Endothelial cell of umbilical vein (primary cell): Measurements from ENCODE around the gene FAM120B. TPM values are rescaled to one million over a fixed set of nuclear protein-coding genes. Genes with fewer than 3 reads are reported as not detected.

Experiments
- BruUV-seq: library from RNA; stranded (reverse); fragments of 400-500 nt; replicated peaks from 2 replicates; lab custom pipeline; 2021; lab: Mats Ljungman, UMichigan
- CTCF ChIA-PET: fragments of 300-600, 350-600 bp; sonication (Branson Sonifier 250); formaldehyde crosslinking; loops from one replicate; lab custom pipeline; 2021; ENCODE audit warnings: antibody characterized with exemption, inconsistent platforms; lab: Charles Lee
- POLR2A ChIA-PET: fragments of 300-600, 350-600 bp; sonication (Branson Sonifier 250); formaldehyde crosslinking; loops from one replicate; lab custom pipeline; 2021; ENCODE audit warnings: antibody characterized with exemption, inconsistent platforms; lab: Charles Lee
- DNase-seq: peaks from one replicate; pipeline ENCODE4 v3.0.0-alpha.2; 2011; ENCODE audit warnings: low read depth, low spot score
- FAIRE-seq: peaks from 2 replicates; lab custom pipeline; 2011; peaks lifted over from hg19 to GRCh38; lab: Jason Lieb, UNC
- H2AFZ ChIP-seq: 2 replicates; pipeline ENCODE4 v1.6.0; 2012; ENCODE audit warnings: low read depth, low read length, control low read depth, inconsistent platforms
- H3K27ac ChIP-seq: 2 replicates; pipeline ENCODE4 v1.5.1; 2011; ENCODE audit warnings: low read depth, mild to moderate bottlenecking, control low read depth, low read length, moderate library complexity; ENCODE audit not compliant: insufficient read depth
- H3K27me3 ChIP-seq, 2 experiments: 2 replicates each; pipeline versions ENCODE4 v1.6.0 to v1.6.1; 2011; ENCODE audit warnings: low read length in 2 of 2, mixed read lengths in 1 of 2; ENCODE audit not compliant: control insufficient read depth in 2 of 2, insufficient read depth in 2 of 2
- H3K36me3 ChIP-seq, 2 experiments: 2 replicates in 1 of 2; 3 replicates in 1 of 2; pipeline ENCODE4 v1.5.1; 2011; ENCODE audit warnings: low read length in 2 of 2, mild to moderate bottlenecking in 1 of 2, moderate library complexity in 1 of 2; ENCODE audit not compliant: control insufficient read depth in 2 of 2, insufficient read depth in 2 of 2; ENCODE audit errors: extremely low read depth in 1 of 2
- H3K4me1 ChIP-seq: 3 replicates; pipeline ENCODE4 v1.5.1; 2011; ENCODE audit warnings: mild to moderate bottlenecking, low read length; ENCODE audit not compliant: control insufficient read depth, insufficient read depth; ENCODE audit errors: extremely low read depth
- H3K4me2 ChIP-seq: 2 replicates; pipeline ENCODE4 v1.6.1; 2011; ENCODE audit warnings: low read length, control low read depth, mixed read lengths; ENCODE audit not compliant: insufficient read depth
- H3K4me3 ChIP-seq, 3 experiments: fragments of 200-600 bp in 1 of 3; sonication (generic), shearing (Covaris generic) in 1 of 3; replicated peaks in 1 of 3; 2 replicates each; pipeline ENCODE4 v1.5.1; 2011 to 2016; ENCODE audit warnings: control low read depth in 3 of 3, low read length in 3 of 3, mild to moderate bottlenecking in 2 of 3, inconsistent platforms in 1 of 3, low read depth in 1 of 3, moderate library complexity in 1 of 3; ENCODE audit not compliant: insufficient read depth in 1 of 3
- H3K79me2 ChIP-seq: 2 replicates; pipeline ENCODE4 v1.6.0; 2012; ENCODE audit warnings: low read length, inconsistent platforms; ENCODE audit not compliant: control insufficient read depth, insufficient read depth
- H3K9ac ChIP-seq: replicated peaks from 2 replicates; pipeline ENCODE3; 2011; ENCODE audit warnings: low read length, control low read depth; ENCODE audit not compliant: insufficient read depth; ENCODE audit errors: extremely low read depth
- H3K9me1 ChIP-seq: replicated peaks from 3 replicates; pipeline ENCODE4 v1.6.0; 2011; ENCODE audit warnings: mild to moderate bottlenecking, low read length; ENCODE audit not compliant: control insufficient read depth, insufficient read depth; ENCODE audit errors: extremely low read depth
- H3K9me3 ChIP-seq: replicated peaks from 2 replicates; pipeline ENCODE4 v1.5.1; 2012; ENCODE audit warnings: low read length, inconsistent platforms; ENCODE audit not compliant: control insufficient read depth, insufficient read depth
- H4K20me1 ChIP-seq: replicated peaks from 2 replicates; pipeline ENCODE3; 2011; ENCODE audit warnings: mild to moderate bottlenecking, low read length; ENCODE audit not compliant: control insufficient read depth, insufficient read depth; ENCODE audit errors: extremely low read depth
- EZH2 ChIP-seq: IDR thresholded peaks from 2 replicates; pipeline ENCODE4 v1.6.1; 2012; ENCODE audit warnings: borderline replicate concordance, low read depth, mild to moderate bottlenecking, moderate library complexity, low read length, inconsistent platforms; ENCODE audit not compliant: severe bottlenecking
- FOS ChIP-seq: IDR thresholded peaks from 2 replicates; pipeline ENCODE4 v1.6.1; 2011; ENCODE audit warnings: mild to moderate bottlenecking, low read length, moderate library complexity, borderline replicate concordance; ENCODE audit not compliant: insufficient read depth
- GATA2 ChIP-seq: IDR thresholded peaks from 2 replicates; pipeline ENCODE4 v1.7.0; 2011; ENCODE audit warnings: low read depth, mild to moderate bottlenecking, moderate library complexity, mixed read lengths, low read length; ENCODE audit not compliant: insufficient read length, insufficient read depth
- JUN ChIP-seq: IDR thresholded peaks from 2 replicates; pipeline ENCODE4 v1.6.1; 2011; ENCODE audit warnings: borderline replicate concordance, low read depth; ENCODE audit not compliant: insufficient read length, insufficient read depth
- MYC ChIP-seq: IDR thresholded peaks from one replicate; pipeline ENCODE4 v1.6.1; 2011; ENCODE audit warnings: mild to moderate bottlenecking, low read depth, low read length
- POLR2A ChIP-seq: IDR thresholded peaks from 2 replicates; pipeline ENCODE4 v1.6.1; 2012; ENCODE audit warnings: low read depth, mild to moderate bottlenecking, control low read depth, low read length
- POLR2AphosphoS5 ChIP-seq: IDR thresholded peaks from 2 replicates; pipeline ENCODE4 v1.6.1; 2012; ENCODE audit warnings: low read depth, mild to moderate bottlenecking, control low read depth, low read length, moderate library complexity; ENCODE audit not compliant: insufficient read depth
- dilution Hi-C: fragments of 300-500 bp; cut with MboI; formaldehyde crosslinking; loops from one replicate; pipeline ENCODE4 v1.15.0; 2019; ENCODE audit warnings: low sequenced_read_pairs; ENCODE audit not compliant: extremely low pct_ligation_motif_present
- intact Hi-C: fragments of 100-400 bp; cut with micrococcal nuclease; formaldehyde crosslinking; loops from one replicate; pipeline ENCODE4 v1.10.0; 2022
- polyA plus RNA-seq, 4 experiments: library from polyadenylated mRNA; depleted of rRNA in 3 of 4; stranded (reverse) in 3 of 4; unstranded in 1 of 4; fragments of >200 nt; gene quantifications; 2 replicates each; pipeline versions ENCODE4 v1.2.1 to v1.2.3, GENCODE V29; 2011 to 2012; ENCODE audit warnings: missing spikeins in 1 of 4
- total RNA-seq: library from RNA; stranded (reverse); gene quantifications from 2 replicates; pipeline ENCODE4 v1.2.3, GENCODE V29; 2021
- TF ChIP-seq, protein P1 (sequence below): IDR thresholded peaks from 2 replicates; pipeline ENCODE4 v1.6.1; 2011; ENCODE audit not compliant: insufficient read depth, insufficient read length
- TF ChIP-seq, protein P2 (sequence below), 2 donors: IDR thresholded peaks; 1 replicate in 1 of 2; 2 replicates in 1 of 2; pipeline ENCODE4 v1.5.1; 2011; ENCODE audit warnings: low read length in 2 of 2, mild to moderate bottlenecking in 2 of 2, moderate library complexity in 2 of 2, control low read depth in 1 of 2, inconsistent platforms in 1 of 2, low read depth in 1 of 2; ENCODE audit not compliant: insufficient read depth in 1 of 2; ENCODE audit errors: extremely low read depth in 1 of 2

The FAM120B gene
- total and polyA plus RNA-seq, 2 donors (not counting 3 experiments of a cell fraction or from before 2014, with no cell fraction given), result 10.8 to 28.2 TPM

DNA sequence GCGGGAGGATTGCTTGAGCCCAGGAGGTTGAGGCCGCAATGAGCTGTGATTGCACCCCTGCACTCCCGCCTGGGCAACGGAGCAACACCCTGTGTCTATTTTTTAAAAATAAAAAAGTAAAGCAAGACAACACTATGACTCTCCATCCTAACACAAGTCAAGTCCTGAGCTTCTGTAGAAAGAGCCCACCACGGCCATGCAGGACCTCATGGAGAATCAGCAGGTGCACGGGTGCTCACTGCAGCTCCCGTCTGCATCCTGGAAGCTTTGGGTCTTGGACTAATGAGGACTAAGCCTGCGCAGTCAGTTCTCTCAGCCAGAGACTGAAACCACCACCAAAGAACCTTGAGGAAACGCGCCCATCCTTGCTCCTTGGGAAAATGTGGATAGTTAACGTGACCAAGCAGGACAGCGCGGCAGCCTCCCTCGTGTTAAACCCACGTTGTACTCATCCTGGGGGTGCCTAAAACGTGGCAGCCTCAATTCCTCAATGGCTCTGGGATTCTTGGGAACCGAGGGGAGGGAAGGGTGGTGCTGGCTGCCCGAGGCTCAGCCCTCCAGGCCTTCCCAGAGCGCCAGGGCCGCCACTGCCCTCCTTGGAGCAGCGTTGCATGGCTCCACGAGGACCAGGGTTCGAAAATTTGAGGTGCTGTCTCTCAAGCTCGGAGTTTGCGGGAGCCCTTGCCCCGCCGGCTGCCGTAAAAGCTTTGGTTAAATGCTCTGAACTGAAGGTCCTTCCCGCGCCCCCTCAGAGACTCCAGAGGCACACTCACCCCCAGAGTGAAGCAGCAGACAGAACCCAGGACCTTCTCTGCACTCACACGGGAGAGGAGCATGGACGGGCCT lies 44.7 kb upstream of the FAM120B start:
- Histone ChIP-seq H3K79me2 (no peaks in the 10 kb centered on the region), H2AFZ (no peak overlapping the region), H3K4me2 (no peak overlapping the region), H3K9me1 (no peaks in the 10 kb centered on the region), H3K4me1 (no peaks in the 10 kb centered on the region), H4K20me1 (no peaks in the 10 kb centered on the region), H3K9ac (no peak overlapping the region), H3K27ac (no peak overlapping the region), H3K27me3 (no peaks in the 10 kb centered on the region), H3K36me3 (no peaks in the 10 kb centered on the region), H3K4me3 (no peak overlapping the region), H3K9me3 (no peaks in the 10 kb centered on the region)
- ChIA-PET POLR2A (no interaction called here), CTCF (interaction anchor here (0.5 to 0.8 kb wide), 2 partner anchors 10 to 317 kb away, joined by 3 read pairs; no protein-coding TSS in a partner anchor)
- no TSS peak for BruUV-seq
- intact Hi-C loops (no loop called here), dilution Hi-C loops (no loop called here)
- no peak for FAIRE-seq
- DNase-seq, result no peak
- TF ChIP-seq, protein P1, sequence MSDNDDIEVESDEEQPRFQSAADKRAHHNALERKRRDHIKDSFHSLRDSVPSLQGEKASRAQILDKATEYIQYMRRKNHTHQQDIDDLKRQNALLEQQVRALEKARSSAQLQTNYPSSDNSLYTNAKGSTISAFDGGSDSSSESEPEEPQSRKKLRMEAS, result no peak
- TF ChIP-seq EZH2 (no peak), MYC (no peak), POLR2AphosphoS5 (no peak)

- H3K27me3 ChIP-seq, result no peaks in the 10 kb centered on the region
- H3K79me2 ChIP-seq, result no peaks in the 10 kb centered on the region
- H3K27ac ChIP-seq, result no peak overlapping the region
- ChIA-PET POLR2A (no interaction called here), CTCF (no interaction called here)
- no peak overlapping the region for H3K4me3 ChIP-seq
- no peaks in the 10 kb centered on the region for H3K36me3 ChIP-seq
- FAIRE-seq (no peak), DNase-seq (no peak)
- TF ChIP-seq, protein P1, result no peak
- TF ChIP-seq, protein P2, sequence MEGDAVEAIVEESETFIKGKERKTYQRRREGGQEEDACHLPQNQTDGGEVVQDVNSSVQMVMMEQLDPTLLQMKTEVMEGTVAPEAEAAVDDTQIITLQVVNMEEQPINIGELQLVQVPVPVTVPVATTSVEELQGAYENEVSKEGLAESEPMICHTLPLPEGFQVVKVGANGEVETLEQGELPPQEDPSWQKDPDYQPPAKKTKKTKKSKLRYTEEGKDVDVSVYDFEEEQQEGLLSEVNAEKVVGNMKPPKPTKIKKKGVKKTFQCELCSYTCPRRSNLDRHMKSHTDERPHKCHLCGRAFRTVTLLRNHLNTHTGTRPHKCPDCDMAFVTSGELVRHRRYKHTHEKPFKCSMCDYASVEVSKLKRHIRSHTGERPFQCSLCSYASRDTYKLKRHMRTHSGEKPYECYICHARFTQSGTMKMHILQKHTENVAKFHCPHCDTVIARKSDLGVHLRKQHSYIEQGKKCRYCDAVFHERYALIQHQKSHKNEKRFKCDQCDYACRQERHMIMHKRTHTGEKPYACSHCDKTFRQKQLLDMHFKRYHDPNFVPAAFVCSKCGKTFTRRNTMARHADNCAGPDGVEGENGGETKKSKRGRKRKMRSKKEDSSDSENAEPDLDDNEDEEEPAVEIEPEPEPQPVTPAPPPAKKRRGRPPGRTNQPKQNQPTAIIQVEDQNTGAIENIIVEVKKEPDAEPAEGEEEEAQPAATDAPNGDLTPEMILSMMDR (IDR thresholded peaks at IDR 0.05; ENCODE audit: extremely low read depth in 1 of 2, insufficient read depth in 1 of 2, low read depth in 1 of 2, low read length in 2 of 2), result no peak
- TF ChIP-seq GATA2, result no peak
- TF ChIP-seq MYC, result no peak
- TF ChIP-seq FOS, result no peak
- TF ChIP-seq EZH2, result no peak
- TF ChIP-seq POLR2AphosphoS5, result no peak
- no peak for TF ChIP-seq POLR2A
- TF ChIP-seq JUN, result no peak
- H3K9me1 ChIP-seq, result no peaks in the 10 kb centered on the region
- no peaks in the 10 kb centered on the region for H3K9me3 ChIP-seq
- H4K20me1 ChIP-seq, result no peaks in the 10 kb centered on the region
- BruUV-seq, result no TSS peak
- dilution Hi-C loops, result no loop called here
- no peak overlapping the region for H3K4me2 ChIP-seq
- intact Hi-C loops, result no loop called here
- no peak overlapping the region for H2AFZ ChIP-seq
- H3K4me1 ChIP-seq, result no peaks in the 10 kb centered on the region
- H3K9ac ChIP-seq, result no peak overlapping the region
Measured at GRCh38 chr6:170262489-170263088, 44.0 kb upstream of the FAM120B start.
